DLD1 (cell line): ENCODE data around the gene ZIC5.

Source experiments
- in situ Hi-C: cut with HindIII; loops from 2 replicates; pipeline ENCODE4 v1.10.0; 2017; ENCODE audit warnings: low sequenced_read_pairs

Gene ZIC5

DNA sequence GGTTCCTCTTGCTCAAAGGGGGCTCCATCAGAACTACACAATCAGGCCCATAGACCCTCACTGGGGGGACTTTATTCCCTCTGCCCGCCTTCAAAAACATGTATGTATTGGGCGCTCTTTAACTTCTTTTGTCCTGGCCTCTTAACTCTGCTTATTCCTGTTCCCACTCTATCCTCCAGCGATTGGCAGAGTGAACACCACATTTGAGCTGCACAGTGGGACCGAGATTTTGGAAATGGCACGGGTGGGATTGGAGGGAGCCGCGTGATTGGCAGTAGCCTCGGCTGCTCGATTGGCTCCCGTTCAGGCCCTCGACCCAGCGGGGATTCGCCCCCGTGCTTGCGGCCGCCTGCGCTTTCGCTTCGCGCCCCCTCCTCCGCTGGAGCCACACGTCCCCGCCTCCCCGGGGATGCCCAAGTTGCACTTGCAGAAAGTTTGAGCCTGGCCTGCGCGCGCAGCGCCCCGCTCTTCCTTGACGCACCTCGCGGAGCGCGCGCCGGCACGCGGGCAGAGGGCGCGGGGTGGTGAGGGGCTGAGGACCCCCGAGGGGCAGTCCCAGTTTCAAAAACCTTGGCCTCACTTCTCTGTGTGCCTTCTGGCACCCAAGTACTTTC, at the start of gene ZIC5:
Gene ZIC5, minus strand, starts transcription at position 192 of the 614 bp plus-strand sequence. Its CDS starts 164 bp downstream, at position 28.
- in situ Hi-C loops, result no loop called here

DNA sequence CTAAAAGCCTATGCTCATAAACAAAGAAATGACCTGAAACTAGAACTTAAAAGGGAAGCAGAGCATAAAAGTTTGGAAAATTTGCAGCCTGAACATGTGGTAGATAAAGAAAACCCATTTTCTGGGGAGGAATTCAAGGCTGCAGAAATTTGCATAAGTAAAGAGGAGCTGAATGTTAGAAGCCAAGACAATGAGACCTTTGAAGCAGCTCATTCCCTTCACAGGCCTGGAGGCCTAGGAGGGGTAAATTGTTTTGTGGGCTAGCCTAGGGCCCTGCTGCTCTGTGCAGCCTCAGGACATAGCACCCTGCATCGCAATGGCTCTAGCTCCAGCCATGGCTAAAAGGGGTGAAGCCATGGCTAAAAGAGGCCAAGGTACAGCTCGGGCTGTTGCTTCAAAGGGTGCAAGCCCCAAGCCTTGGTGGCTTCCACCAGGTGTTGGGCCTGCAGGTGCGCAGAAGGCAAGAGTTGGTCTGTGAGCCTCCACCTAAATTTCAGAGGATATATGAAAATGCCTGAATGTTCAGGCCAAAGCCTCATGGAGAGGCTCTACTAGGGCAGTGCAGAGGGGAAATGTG, 48.3 kb upstream of the ZIC5 start:
- in situ Hi-C loops, result no loop called here

DNA sequence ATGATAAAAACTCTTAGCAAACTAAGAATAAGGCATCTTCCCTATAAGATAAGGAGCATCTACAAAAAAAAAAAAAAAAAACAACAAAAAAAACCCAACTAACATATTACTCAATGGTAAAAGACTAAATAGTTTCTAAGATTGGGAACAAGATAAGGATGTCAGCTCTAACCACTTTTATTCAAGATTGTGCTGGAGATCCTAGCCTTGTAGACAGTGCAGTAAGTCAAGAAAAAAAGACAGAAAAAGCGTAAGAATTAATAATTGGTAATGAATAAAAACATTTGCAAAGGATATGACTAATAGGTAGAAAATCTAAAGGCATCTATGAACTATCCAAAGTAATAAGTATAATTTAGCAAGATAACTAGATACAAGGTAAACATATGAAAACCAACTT, 43.1 kb upstream of the ZIC5 start:
- in situ Hi-C loops, result no loop called here

DNA sequence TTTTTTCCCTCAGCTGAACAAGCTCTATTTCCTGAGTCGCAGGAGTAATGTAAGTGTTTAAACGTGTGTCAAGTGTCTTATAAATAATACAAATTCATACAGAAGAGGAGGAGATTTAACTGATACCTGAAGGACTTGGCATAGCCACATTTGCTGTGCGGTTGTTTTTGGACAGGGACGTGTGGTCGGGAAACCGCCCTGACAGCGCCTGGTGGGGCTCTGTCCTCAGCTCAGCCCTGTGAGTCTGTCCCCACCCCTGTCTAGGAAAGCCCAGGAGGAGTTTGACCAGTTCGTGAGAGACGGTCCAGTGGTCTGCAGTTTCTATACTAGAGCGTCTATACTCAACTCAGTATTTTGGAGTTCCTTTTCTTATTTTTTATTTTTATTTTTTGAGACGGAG, 26.7 kb upstream of the ZIC5 start:
- in situ Hi-C loops, result no loop called here

DNA sequence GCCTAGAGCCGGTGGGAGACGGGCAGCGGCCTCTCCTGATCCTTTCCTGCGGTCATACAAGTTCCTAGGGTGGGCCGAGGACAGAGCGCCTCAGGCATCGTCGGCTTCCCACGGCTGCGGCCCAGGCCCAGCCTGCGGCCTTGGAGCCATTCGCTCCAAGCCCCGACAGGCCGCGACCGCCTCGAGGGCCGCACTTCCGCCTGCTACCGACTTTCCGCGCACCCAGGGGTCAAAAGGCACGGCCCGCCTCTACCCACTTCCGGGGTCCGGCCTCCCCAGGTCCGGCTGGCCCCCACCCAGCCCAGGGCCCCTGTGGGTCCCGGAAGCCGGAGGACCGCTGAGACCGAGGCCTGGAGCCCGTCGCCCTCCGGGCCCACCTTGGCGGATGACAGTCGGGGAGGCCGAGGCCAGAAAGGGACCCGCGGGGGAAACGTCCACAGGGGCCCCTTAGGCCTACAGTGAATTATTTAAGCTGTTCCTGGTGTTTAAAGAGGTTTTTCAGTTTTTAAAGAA, 26.2 kb upstream of the ZIC5 start:
- in situ Hi-C loops, result no loop called here

DNA sequence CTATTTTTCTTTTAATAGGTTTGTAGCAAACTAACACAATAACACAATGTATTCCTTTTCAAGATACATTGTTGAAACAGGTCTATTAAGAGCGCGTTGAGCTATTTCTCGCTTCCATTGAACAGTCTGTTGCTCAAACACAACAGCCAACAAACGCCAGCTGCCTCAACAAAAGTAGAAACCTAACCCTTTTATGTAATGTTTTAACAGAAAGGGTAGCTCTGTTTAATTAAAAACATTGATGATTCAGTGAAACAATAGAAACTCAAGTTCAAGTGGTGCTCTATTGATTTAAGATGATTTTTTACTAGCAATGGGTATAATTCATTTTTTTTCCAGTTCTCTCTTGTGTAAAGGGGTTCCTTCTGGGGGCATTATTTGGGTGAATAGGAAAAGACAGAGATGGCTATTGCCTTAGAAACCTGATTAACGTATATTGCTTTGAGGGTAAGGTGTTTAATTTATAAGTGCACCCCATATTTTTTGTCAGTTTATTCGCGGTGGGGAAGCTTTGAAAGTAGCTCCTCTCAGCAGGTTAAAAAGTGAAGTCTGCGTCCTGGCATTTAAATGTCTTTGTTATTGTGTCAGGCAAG, 24.9 kb upstream of the ZIC5 start:
- in situ Hi-C loops, result no loop called here

DNA sequence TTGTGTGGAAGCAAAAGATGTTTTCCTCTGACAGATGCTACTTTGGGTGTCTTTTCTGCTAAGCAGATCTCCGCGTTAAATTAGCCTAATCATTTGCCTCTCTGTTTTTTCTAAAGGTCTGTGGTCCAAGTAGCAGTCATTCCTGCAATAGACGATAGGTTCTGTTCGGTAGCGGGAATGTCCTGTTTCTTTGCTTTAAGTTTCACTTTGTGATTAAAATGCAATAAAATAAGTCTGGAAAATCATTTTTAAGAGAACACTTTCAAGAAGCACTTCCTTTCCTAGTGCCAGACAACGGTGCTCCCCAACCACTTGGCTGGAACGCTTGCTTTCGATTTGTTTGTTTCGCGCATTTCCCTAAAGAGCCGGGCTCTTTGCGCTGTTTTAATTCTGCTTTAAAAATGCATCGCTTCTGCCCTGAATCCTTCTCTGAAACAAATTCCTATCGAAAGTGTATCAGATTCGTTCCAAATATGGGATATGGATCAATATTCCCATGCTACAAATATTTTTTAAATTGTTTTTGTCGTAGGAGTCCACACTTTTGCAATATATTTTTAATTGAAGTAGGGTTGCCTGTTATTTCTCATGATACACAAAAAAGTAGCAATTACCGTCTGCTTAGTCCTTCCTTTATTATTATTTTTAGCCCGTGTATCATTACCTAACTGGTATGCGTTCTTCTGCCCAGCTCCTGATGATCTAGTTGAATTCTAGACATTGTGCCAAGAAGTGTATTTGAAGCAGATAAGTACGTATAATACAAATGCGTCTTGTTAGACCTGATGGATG, 24.2 kb upstream of the ZIC5 start:
- in situ Hi-C loops, result no loop called here

DNA sequence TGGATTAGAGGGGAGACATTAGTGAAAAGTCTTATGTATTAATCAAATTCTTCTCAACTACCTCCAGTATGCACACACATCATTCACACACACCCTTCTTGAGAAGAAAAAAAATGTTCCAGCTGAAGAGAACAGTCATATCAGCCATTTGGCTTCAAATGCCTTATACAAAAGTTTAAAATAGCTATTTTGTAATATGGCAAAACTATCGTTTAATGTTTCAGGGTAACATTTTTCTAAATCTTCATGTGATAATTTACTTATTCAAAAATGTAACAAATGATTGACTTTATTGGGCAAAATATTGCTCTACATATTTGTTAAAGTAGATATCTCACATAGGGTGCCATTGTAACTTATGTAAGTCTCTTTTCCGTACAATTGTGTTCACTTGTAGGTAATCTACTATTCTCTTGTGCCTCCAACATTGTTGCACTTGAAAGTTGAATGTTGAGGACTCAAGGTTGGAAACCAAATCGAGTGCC, 23.6 kb upstream of the ZIC5 start:
- in situ Hi-C loops, result no loop called here

DNA sequence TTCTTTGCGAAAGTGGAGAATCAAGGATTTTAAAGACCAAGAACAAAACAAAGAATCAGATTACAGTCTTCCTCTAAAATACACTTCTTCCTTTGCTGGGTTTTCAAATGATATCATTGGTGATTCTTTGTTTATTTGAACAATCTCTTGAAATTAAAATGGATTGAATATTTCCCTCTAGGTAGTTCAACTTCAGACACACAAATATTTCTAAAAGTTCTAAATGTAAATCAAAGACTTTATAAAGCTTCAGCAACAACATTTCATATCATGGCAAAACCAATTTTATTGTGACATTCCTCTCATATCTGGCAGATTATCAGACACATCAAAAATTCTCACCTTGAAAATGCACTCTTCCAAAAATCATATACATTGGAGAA, 23.1 kb upstream of the ZIC5 start:
- in situ Hi-C loops, result no loop called here

DNA sequence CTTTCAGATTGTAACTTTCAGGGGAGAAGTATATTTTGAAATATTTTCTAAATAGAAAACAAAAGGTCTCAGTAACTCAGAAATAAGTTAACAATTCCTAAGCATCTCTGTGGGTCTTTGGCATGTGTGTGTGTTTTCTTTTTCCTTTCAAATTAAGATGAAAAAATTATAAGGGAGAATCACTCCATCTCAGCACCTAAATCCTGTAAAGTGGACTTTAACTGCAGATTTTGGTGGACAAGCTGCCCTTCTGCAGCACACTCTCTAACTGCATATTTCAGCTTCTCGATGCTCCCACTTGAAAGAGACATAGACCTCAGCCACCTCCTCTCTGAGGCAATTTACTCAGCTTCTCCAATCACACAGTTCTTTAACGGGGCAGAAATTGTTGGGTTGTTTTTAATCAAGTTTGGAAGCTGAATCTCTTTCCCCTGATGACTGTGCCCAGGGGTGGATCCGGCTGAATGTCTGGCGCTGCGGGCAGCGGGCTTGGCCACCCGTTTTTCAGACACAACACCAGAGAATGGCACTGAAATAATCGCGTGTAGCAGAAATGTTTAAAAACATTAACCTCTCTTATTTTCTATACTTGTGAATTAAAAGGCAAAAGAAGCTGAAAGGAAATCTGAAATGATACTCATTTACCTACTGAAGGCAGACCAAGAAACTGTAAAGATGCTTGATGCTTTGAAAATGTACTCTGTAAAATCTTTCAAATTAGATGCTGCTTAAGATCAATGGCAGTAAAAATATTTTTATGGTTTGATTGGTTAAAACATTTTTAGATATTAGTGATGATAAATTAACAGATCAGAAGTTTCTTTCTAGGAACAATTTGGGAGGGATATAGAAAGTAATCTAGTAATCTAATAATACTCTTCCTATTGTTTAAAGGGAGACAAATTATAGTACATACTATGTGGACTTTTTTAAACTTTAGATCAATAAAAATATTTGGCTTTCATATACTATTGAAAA, 22.4 kb upstream of the ZIC5 start:
- in situ Hi-C loops, result no loop called here

DNA sequence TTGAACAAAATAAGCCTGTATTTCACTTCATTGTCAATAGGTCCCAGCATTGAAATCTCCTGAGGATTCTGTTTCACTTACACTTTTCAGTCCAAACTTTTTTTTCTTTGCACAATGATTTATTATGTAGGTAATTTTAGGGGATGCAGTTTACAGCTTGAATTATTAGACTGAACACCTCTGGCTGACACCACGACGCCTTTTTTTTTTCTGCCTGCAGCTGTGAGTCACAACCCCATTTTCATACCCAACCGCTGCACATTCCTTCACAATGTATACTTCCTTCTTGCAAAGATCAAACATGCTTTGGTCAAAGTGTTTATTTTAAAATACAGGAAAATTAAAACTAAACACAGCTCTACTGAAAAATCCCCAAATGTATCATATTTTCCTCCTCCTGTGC, 21.4 kb upstream of the ZIC5 start:
- in situ Hi-C loops, result no loop called here

DNA sequence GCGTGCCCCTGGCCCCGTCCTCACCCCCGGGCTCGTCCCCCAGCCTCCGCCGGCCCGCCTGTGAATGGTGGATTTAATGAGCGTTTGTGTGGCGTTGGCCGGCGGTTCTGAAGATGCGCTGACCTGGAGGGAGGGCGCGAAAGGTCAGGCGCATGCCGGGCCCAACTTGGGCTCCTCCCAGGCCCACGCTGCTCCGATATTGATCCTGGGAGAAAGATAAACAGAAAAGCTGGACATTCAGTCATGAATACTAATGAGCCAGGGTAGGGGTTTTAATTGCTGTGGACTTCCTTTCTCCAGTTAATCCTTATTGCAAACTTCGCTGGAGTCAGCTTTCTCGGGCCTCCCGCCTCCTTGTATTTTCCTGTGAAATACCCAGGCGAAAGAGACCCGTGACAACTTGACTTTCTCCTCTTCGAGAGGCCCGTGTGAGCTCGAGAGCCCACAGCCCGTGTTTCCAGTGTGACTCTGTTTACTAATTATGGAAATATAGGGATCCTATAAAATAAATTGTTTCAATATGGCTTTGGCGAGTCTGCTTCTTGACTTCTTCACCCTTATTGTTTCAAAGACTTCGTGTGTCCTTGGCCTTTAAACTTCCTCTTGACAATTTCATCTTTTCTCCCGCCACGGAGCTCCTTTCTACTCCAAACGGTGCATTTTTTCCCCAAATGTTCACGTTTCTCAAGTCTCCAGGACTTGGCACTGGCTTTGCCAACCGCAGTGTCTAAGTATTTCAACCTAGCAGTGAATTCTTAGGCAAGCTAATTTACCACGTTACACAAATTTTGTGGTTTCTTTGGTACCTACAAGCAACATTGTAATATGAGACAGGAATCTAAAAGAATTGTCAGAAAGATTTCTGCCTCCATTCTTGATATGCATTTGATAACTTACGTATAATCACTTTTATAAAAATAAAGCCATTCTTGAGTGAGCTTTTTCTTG, 20.5 kb upstream of the ZIC5 start:
- in situ Hi-C loops, result no loop called here

DNA sequence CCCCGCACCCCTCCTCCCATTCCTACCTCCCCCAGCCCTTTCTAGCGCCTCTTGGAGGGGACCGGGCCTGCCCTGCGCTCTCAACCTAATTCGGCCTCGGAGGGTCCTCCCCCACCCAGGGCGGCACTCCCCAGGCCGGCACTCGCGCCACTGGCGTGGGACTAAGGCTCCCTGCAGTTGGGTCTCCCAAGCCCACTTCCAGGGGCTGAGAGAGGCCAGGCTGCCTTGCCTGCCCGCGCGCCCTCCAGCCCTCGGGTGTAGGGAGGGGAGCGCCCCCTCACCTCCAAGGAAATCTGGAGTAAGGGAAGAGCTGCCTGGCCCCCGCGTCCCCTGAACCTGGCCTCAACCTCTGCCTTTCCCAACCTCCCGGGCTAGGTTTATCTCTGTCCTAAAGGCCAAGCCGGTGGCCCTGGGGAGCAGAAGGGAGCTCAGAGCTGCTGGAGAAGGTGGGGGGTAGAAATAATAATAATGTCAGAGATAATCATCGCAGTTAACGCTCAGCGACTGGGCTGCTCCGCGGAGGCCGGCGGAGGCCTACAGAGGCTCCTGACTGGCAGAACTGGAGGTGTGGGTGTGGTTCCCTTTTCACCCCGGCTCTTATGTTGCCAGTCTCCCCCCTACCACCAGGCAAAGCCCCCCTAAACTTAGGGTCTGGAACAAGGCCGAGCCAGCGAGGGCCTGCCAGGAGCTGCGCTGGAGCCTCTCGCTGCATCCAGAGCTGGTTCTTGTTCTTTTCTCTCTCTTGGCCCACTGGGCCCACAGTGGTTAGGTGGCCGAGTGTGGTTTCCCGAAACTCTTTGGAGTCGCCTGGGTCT, 19.7 kb upstream of the ZIC5 start:
- in situ Hi-C loops, result no loop called here

DNA sequence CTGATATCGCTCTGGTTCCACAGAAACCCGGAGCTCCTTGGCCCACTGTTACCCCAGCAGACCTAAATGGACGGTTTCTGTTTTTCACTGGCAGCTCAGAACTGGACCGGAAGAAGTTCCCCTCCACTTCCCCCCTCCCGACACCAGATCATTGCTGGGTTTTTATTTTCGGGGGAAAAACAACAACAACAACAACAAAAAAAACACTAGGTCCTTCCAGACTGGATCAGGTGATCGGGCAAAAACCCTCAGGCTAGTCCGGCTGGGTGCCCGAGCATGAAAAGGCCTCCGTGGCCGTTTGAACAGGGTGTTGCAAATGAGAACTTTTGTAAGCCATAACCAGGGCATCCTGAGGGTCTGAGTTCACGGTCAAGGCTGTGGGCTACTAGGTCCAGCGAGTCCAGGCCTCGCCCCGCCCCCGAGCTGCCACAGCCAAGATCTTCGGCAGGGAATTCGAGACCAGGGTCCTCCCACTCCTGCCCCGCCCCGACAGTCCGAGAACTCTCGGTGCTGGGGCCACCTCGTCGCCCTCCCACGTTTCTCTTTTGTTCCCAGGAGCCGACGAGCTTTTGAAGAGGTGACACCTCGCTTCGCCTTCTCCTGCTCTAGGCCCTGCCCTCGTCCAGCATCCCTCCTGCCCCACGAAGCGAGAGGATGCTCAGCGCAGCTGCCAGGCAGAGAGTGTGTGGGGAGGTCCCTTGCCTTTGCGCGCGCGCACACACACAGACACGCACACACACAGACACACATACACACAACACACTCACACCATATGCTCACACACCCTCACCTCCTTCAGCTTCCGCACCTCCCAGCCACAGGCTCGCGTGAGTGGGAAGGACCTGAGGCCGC, 18.8 kb upstream of the ZIC5 start:
- in situ Hi-C loops, result no loop called here

DNA sequence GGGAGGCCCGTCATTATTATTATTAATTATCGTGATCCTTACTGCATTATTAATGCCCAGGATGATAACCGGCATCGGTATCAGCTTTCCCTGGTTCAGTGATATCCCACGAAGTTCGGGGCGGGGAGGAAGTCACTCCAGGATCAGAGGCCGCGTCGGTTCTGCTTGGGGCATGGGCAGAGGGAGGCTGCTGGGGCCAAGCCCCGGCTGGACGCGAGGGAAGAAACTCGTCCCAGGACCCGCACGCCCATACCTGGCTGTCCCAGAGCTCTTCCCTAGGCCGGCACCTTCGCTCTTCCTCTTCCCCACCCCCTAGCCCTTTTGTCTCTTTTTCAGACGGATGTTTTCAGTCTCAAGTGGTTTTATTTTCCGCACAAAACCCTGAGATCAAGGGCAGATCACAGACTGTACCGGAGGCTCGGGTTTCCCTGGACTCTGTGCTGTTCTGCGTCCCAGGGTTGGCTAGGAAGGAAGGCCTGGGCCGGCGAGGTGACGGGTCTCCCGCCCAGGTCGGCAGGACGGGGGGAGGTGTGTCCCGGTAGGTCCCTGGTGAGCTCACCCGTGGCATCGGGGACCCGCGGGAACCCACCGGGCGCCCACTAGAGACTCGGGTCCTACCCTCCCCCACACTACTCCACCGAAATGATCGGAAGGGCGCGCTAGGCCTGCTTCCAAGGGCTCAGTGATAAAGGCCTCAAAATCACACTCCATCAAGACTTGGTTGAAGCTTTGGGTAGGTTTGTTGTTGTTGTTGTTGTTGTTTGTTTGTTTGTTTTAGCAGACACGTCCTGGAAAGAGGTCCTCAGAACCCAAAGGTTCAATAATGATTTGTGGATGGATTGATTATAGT, 17.9 kb upstream of the ZIC5 start:
- in situ Hi-C loops, result no loop called here

DNA sequence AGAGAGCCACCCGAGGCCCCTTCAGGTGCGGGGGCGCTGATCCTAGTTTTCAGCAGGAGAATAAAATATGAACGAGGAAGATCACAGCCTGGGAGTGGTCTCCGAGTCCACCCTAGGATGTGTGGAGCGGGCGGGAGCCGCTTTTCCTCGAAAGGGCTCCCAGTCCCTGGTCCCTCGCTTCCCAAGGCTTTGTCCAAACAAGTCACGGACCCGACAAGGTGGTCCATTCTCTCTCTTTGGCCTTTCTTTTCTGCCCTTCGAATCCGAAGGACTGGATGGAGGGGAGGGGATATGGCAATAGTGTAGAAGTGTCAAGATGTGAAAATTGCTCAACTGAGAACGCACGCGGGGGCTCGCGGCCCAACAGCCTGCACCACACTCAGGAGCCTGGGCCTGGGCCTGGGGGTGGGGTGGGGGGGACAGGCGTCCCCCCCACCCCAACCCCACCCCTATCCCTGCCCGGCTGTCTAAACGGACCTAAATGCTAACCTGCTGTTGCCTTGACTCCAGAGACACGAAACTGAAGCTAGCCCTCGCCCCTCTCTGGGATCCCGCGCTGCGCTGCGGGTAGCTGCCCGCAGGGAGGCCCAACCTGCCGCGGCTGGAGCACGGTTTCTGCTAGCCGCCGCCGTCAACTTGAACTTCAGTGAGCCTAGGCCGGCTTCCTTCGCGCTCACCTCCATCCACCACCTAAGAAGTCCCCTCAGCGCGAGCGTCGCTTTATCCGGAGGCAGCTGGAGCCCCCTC, 17.1 kb upstream of the ZIC5 start:
- in situ Hi-C loops, result no loop called here
